ENCODE data around the gene FBXL19. TPM values are rescaled to one million over a fixed set of nuclear protein-coding genes. Genes with fewer than 3 reads are reported as not detected.
A peak's percentile ranks its signal among the peaks of the same experiment; 100 is the strongest.

FBXL19 gene
- polyA plus RNA-seq, 2 of the 4 experiments (the other 2 are of a cell fraction), result 5.6 to 21.5 TPM

GRCh38 chr16:30874821-30875717, 48.3 kb upstream of the FBXL19 start (continued):
- TF ChIP-seq, protein P1, sequence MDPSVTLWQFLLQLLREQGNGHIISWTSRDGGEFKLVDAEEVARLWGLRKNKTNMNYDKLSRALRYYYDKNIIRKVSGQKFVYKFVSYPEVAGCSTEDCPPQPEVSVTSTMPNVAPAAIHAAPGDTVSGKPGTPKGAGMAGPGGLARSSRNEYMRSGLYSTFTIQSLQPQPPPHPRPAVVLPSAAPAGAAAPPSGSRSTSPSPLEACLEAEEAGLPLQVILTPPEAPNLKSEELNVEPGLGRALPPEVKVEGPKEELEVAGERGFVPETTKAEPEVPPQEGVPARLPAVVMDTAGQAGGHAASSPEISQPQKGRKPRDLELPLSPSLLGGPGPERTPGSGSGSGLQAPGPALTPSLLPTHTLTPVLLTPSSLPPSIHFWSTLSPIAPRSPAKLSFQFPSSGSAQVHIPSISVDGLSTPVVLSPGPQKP (IDR thresholded peaks at IDR 0.05; ENCODE audit: low read depth, low read length), result no peak
- TF ChIP-seq ZSCAN20 (CRISPR knock-in tag; IDR thresholded peaks at IDR 0.05) (no peak), RAD21 (conservative IDR thresholded peaks at IDR 0.05 in 1 of 2, IDR thresholded peaks at IDR 0.05 in 1 of 2) (peak in 1 of 2 experiments; percentile 29; a peak in 1 of 5 replicates), JUN (IDR thresholded peaks at IDR 0.05) (peak; percentile 94 to 98), SMC3 (IDR thresholded peaks at IDR 0.05) (no peak), EP300 (IDR thresholded peaks at IDR 0.05) (no peak), MAZ (IDR thresholded peaks at IDR 0.05; ENCODE audit: borderline replicate concordance, low read depth, low read length) (no peak)
- TF ChIP-seq, protein P2, sequence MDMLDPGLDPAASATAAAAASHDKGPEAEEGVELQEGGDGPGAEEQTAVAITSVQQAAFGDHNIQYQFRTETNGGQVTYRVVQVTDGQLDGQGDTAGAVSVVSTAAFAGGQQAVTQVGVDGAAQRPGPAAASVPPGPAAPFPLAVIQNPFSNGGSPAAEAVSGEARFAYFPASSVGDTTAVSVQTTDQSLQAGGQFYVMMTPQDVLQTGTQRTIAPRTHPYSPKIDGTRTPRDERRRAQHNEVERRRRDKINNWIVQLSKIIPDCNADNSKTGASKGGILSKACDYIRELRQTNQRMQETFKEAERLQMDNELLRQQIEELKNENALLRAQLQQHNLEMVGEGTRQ (IDR thresholded peaks at IDR 0.05), result 0 out of 2 replicates have a peak, but pooled peaks have one; percentile 12

DNA sequence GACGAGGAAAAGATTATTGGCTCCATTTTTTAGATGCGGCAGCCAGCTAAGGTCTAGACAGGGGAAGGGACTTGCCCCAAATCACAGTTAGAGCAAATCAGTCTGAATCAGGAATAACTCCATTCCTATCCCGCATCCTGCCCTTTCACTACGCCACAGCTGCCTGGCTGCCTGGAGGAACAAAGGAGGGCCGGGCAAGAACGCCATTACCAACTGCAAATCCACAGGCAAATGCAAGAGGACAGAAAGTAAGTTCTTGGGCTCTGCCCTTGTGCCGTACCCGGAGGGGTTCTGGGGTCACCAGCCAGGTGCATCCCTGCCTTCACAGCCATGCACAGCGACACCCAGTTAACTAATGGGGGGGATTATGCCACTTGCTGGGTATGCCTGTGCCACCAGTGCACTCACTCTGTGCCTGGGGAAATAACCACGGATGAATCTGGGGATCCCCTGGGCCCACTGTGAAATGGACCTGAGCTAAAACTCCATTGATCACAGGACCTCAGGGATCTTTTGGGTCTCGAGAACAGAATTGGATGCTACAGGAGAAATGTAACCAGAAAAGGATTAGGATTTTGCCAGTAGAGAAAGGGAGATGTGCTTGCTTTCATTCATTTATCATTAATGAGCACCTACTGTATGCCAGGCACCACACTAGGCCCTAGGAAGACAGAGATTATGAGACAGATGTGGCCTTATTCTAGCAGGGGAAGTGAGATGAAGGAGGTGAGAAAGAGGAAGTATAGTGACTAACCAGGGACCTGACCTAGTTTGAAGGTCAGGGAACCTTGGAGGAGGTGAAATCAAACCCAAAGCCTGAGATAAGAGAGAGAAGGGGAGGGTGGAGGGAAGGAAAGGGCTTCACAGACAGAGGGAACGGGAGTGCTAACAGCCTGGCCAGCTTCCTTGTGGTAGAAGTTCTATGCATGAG, 47.2 kb upstream of the FBXL19 start:
- peak overlapping the region; percentile 96 for H3K4me2 ChIP-seq
- FAIRE-seq (no peak), ATAC-seq (peak; percentile 5 to 9; a peak in 3 of 6 replicates), DNase-seq (ENCODE audit: low read depth in 1 of 2, low spot score in 1 of 2) (no peak)
- 28% methylated on average over 12 of the region's 12 CpGs for WGBS (ENCODE audit: missing lambda C conversion rate)
- ChIA-PET CTCF (interaction anchor here (0.5 to 2.9 kb wide), 10 partner anchors 11 to 77 kb away, joined by 3 to 11 read pairs (median 4); no protein-coding TSS in a partner anchor), POLR2A (interaction anchor here (0.6 to 2.3 kb wide), 8 partner anchors 10 to 98 kb away, joined by 4 to 26 read pairs (median 12); partner anchors contain the start of gene BCL7C)
- H3K27ac ChIP-seq, result peak overlapping the region; percentile 90 to 96
- peaks cover 13% of the 10 kb centered on the region; the same call in 2 of the 3 replicates for H3K4me1 ChIP-seq
- H3K4me3 ChIP-seq, result peak overlapping the region; percentile 71
- no peaks in the 10 kb centered on the region for H3K9me3 ChIP-seq
- TF ChIP-seq ZFP36 (IDR thresholded peaks at IDR 0.05; ENCODE audit: borderline replicate concordance, partially characterized antibody) (no peak), CEBPB (IDR thresholded peaks at IDR 0.05) (no peak), SMC3 (IDR thresholded peaks at IDR 0.05) (no peak), POLR2A (IDR thresholded peaks at IDR 0.05; ENCODE audit: low read length) (0 out of 2 replicates have a peak, but pooled peaks have one; percentile 6), KDM5A (IDR thresholded peaks at IDR 0.05) (no peak), ZNF302 (CRISPR knock-in tag; IDR thresholded peaks at IDR 0.05) (no peak)

GRCh38 chr16:30876867-30877266, 46.5 kb upstream of the FBXL19 start:
- ChIA-PET CTCF (interaction anchor here (0.6 to 2.9 kb wide), 7 partner anchors 8 to 77 kb away, joined by 3 to 9 read pairs (median 4); no protein-coding TSS in a partner anchor), POLR2A (interaction anchor here (0.6 kb wide), 2 partner anchors 25 to 32 kb away, joined by 6 read pairs; no protein-coding TSS in a partner anchor)
- ATAC-seq, result 0 out of 6 replicates have a peak, but pooled peaks of 1 of the 2 experiments have one; percentile 4
- Histone ChIP-seq H3K4me3 (0 out of 3 replicates have a peak overlapping the region, but pooled peaks have one; percentile 71), H3K4me1 (peaks cover 13% of the 10 kb centered on the region; the same call in 2 of the 3 replicates), H3K9me3 (no peaks in the 10 kb centered on the region), H3K27ac (peak overlapping the region; percentile 90 to 96; a peak in 3 of 6 replicates), H3K4me2 (peak overlapping the region; percentile 96)
- 85% methylated on average over 5 of the region's 5 CpGs for WGBS (ENCODE audit: missing lambda C conversion rate)
- no peak for FAIRE-seq
- no peak for TF ChIP-seq CBX8 (IDR thresholded peaks at IDR 0.05)
- TF ChIP-seq ZSCAN20 (CRISPR knock-in tag; IDR thresholded peaks at IDR 0.05), result no peak
- TF ChIP-seq, protein P3, sequence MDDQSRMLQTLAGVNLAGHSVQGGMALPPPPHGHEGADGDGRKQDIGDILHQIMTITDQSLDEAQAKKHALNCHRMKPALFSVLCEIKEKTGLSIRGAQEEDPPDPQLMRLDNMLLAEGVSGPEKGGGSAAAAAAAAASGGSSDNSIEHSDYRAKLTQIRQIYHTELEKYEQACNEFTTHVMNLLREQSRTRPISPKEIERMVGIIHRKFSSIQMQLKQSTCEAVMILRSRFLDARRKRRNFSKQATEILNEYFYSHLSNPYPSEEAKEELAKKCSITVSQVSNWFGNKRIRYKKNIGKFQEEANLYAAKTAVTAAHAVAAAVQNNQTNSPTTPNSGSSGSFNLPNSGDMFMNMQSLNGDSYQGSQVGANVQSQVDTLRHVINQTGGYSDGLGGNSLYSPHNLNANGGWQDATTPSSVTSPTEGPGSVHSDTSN (IDR thresholded peaks at IDR 0.05), result no peak
- no peak for TF ChIP-seq TFCP2L1 (CRISPR knock-in tag; IDR thresholded peaks at IDR 0.05)
- TF ChIP-seq POLR2AphosphoS2 (conservative IDR thresholded peaks at IDR 0.05; ENCODE audit: low read length), result no peak
- no peak for TF ChIP-seq KDM1A (IDR thresholded peaks at IDR 0.05; ENCODE audit: low read depth)
- TF ChIP-seq CEBPB (IDR thresholded peaks at IDR 0.05), result no peak
- TF ChIP-seq NR3C1 (IDR thresholded peaks at IDR 0.05), result no peak
- no peak for TF ChIP-seq HES2 (IDR thresholded peaks at IDR 0.05)
- TF ChIP-seq POLR2A (IDR thresholded peaks at IDR 0.05; ENCODE audit: low read length), result no peak
- TF ChIP-seq, protein P4, sequence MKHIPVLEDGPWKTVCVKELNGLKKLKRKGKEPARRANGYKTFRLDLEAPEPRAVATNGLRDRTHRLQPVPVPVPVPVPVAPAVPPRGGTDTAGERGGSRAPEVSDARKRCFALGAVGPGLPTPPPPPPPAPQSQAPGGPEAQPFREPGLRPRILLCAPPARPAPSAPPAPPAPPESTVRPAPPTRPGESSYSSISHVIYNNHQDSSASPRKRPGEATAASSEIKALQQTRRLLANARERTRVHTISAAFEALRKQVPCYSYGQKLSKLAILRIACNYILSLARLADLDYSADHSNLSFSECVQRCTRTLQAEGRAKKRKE (CRISPR knock-in tag; IDR thresholded peaks at IDR 0.05; ENCODE audit: low read depth), result no peak
- TF ChIP-seq HEYL (CRISPR knock-in tag; IDR thresholded peaks at IDR 0.05), result no peak
- no peak for TF ChIP-seq FOXS1 (CRISPR knock-in tag; IDR thresholded peaks at IDR 0.05)
- TF ChIP-seq KDM5A (IDR thresholded peaks at IDR 0.05), result no peak
- no peak for TF ChIP-seq MAX (IDR thresholded peaks at IDR 0.05)
- no peak for TF ChIP-seq HOXA7 (CRISPR knock-in tag; IDR thresholded peaks at IDR 0.05)
- TF ChIP-seq EHMT2 (IDR thresholded peaks at IDR 0.05; ENCODE audit: low read depth), result no peak
- TF ChIP-seq JUNB (IDR thresholded peaks at IDR 0.05), result no peak
- no peak for TF ChIP-seq RCOR1 (IDR thresholded peaks at IDR 0.05; ENCODE audit: low read depth, low read length)
- peak in 1 of 2 experiments; percentile 39 for DNase-seq (ENCODE audit: low read depth in 1 of 2, low spot score in 1 of 2)

Data from A549 (cell line).